Endodermal cell (in vitro differentiated cells): Measurements from ENCODE around the gene LRP2. TPM values are rescaled to one million over a fixed set of nuclear protein-coding genes. Genes with fewer than 3 reads are reported as not detected.
"Not testable (repeated sequence)": the region's sequence is repeated elsewhere in the genome, so short reads cannot be mapped to it uniquely, and the experiment has no call there.

Source experiments
- DNase-seq: peaks from one replicate; pipeline ENCODE4 v3.0.0-alpha.2; 2017
- H3K27ac ChIP-seq: 2 replicates; pipeline ENCODE4 v1.5.1; 2013; ENCODE audit warnings: mild to moderate bottlenecking, low read depth, low read length, moderate library complexity
- H3K27me3 ChIP-seq: 2 replicates; pipeline ENCODE4 v1.6.1; 2013; ENCODE audit warnings: mild to moderate bottlenecking, low read length, moderate library complexity; ENCODE audit not compliant: insufficient read depth, control insufficient read depth, poor library complexity, severe bottlenecking
- H3K36me3 ChIP-seq: 2 replicates; pipeline ENCODE4 v1.7.0; 2013; ENCODE audit warnings: mild to moderate bottlenecking, low read length, moderate library complexity; ENCODE audit not compliant: control insufficient read depth, insufficient read depth
- H3K4me1 ChIP-seq: one replicate; pipeline ENCODE4 v1.7.0; 2013; ENCODE audit warnings: low read length; ENCODE audit not compliant: control insufficient read depth, insufficient read depth
- H3K4me3 ChIP-seq: 2 replicates; pipeline ENCODE4 v1.5.1; 2013; ENCODE audit warnings: mild to moderate bottlenecking, low read length, moderate library complexity
- H3K9ac ChIP-seq: 2 replicates; pipeline ENCODE4 v1.6.1; 2013; ENCODE audit warnings: mild to moderate bottlenecking, low read length, moderate library complexity; ENCODE audit not compliant: poor library complexity, severe bottlenecking; ENCODE audit errors: extremely low read depth
- H3K9me3 ChIP-seq: 2 replicates; pipeline ENCODE4 v1.6.1; 2013; ENCODE audit warnings: mild to moderate bottlenecking, low read length, moderate library complexity; ENCODE audit not compliant: control insufficient read depth
- H3K27ac Mint-ChIP-seq: 2 replicates; pipeline ENCODE4 v1.8.0; 2020; ENCODE audit warnings: mixed read lengths
- H3K27me3 Mint-ChIP-seq: 2 replicates; pipeline ENCODE4 v1.8.0; 2021; ENCODE audit warnings: mild to moderate bottlenecking, mixed read lengths; ENCODE audit not compliant: insufficient read depth
- H3K36me3 Mint-ChIP-seq: 2 replicates; pipeline ENCODE4 v1.8.0; 2020; ENCODE audit warnings: low read depth, mixed read lengths
- H3K4me1 Mint-ChIP-seq: 2 replicates; pipeline ENCODE4 v1.8.0; 2020; ENCODE audit warnings: mixed read lengths
- H3K4me3 Mint-ChIP-seq: 2 replicates; pipeline ENCODE4 v1.8.0; 2020; ENCODE audit warnings: mild to moderate bottlenecking, moderate library complexity, mixed read lengths
- H3K9me3 Mint-ChIP-seq: 2 replicates; pipeline ENCODE4 v1.8.0; 2020; ENCODE audit warnings: mild to moderate bottlenecking, mixed read lengths
- CTCF ChIP-seq: fragments of 200-600 bp; sonication (generic); conservative IDR thresholded peaks from 2 replicates; pipeline ENCODE4 v1.5.0; 2021; ENCODE audit warnings: antibody characterized with exemption, mild to moderate bottlenecking
- WGBS, 2 experiments: methylation state at CpG; one replicate each; pipeline versions ENCODE4 v1.1.5 to v1.1.7; 2013; ENCODE audit warnings: missing lambda C conversion rate in 2 of 2, mixed read lengths in 1 of 2; ENCODE audit not compliant: insufficient coverage in 1 of 2, insufficient read length in 1 of 2; 5-methylcytosine and 5-hydroxymethylcytosine counted together
- total RNA-seq, 2 donors: library from RNA; stranded (reverse); fragmentation: NEBNext Ultra II Directional in 1 of 2; extraction: Animal tissue kit (Norgen Biotek cat#: 25700) in 1 of 2; gene quantifications; 2 replicates in 1 of 2; 3 replicates in 1 of 2; pipeline ENCODE4 v1.2.1, GENCODE V29; 2021

The LRP2 gene
- total RNA-seq, 2 donors from 2014 or later, result 2.2 to 3.5 TPM

GRCh38 chr2:169315357-169315756, 47.0 kb downstream of the LRP2 start:
- no peak overlapping the region for H3K27ac Mint-ChIP-seq
- H3K36me3 Mint-ChIP-seq, result no peaks in the 10 kb centered on the region
- no peaks in the 10 kb centered on the region for H3K4me1 ChIP-seq
- no peak for TF ChIP-seq CTCF
- H3K4me3 ChIP-seq, result no peak overlapping the region
- H3K27ac ChIP-seq, result no peak overlapping the region
- H3K9me3 Mint-ChIP-seq, result no peaks in the 10 kb centered on the region
- no peaks in the 10 kb centered on the region for H3K27me3 ChIP-seq
- no peaks in the 10 kb centered on the region for H3K9me3 ChIP-seq
- H3K36me3 ChIP-seq, result no peaks in the 10 kb centered on the region
- 94 to 100% methylated on average over 3 of the region's 3 CpGs for WGBS, 2 experiments
- peaks cover 10% of the 10 kb centered on the region for H3K27me3 Mint-ChIP-seq
- no peak for DNase-seq
- H3K4me1 Mint-ChIP-seq, result no peaks in the 10 kb centered on the region
- no peak overlapping the region for H3K4me3 Mint-ChIP-seq
- no peak overlapping the region for H3K9ac ChIP-seq

- H3K27ac Mint-ChIP-seq, result not testable (repeated sequence)
Observed at GRCh38 chr2:169308349-169308748, 54.0 kb downstream of the LRP2 start.

GRCh38 chr2:169304689-169305088, 57.6 kb downstream of the LRP2 start:
- not testable (repeated sequence) for H3K36me3 Mint-ChIP-seq, H3K27me3 Mint-ChIP-seq, H3K4me3 Mint-ChIP-seq, H3K4me3 ChIP-seq, H3K27ac ChIP-seq, H3K27me3 ChIP-seq, H3K9ac ChIP-seq, DNase-seq, H3K9me3 ChIP-seq, H3K36me3 ChIP-seq, H3K27ac Mint-ChIP-seq, H3K9me3 Mint-ChIP-seq, H3K4me1 ChIP-seq
- H3K4me1 Mint-ChIP-seq, result peaks cover 21% of the 10 kb centered on the region
- WGBS, 2 experiments, result 97% methylated on average over 3 of the region's 4 CpGs; no CpG with 5 or more reads in 1 of the 2 experiments

More at GRCh38 chr2:169308349-169308748, 54.0 kb downstream of the LRP2 start:
- not testable (repeated sequence) for H3K4me1 ChIP-seq, H3K4me3 ChIP-seq, H3K9me3 Mint-ChIP-seq, H3K36me3 ChIP-seq, H3K9ac ChIP-seq, H3K36me3 Mint-ChIP-seq, DNase-seq, H3K4me3 Mint-ChIP-seq, H3K27me3 Mint-ChIP-seq, H3K27ac ChIP-seq, H3K27me3 ChIP-seq, H3K9me3 ChIP-seq, H3K4me1 Mint-ChIP-seq
- WGBS, 2 experiments, result 94 to 100% methylated on average over 3 to 5 of the region's 5 CpGs

- Histone ChIP-seq H3K27ac (no peak overlapping the region), H3K9me3 (no peaks in the 10 kb centered on the region), H3K27me3 (no peaks in the 10 kb centered on the region), H3K4me1 (peaks cover 3% of the 10 kb centered on the region), H3K4me3 (no peak overlapping the region), H3K9ac (no peak overlapping the region), H3K36me3 (no peaks in the 10 kb centered on the region)
- H3K4me3 Mint-ChIP-seq, result no peak overlapping the region
- H3K27me3 Mint-ChIP-seq, result peaks cover 2% of the 10 kb centered on the region
- no peak for TF ChIP-seq CTCF
- peaks cover 5% of the 10 kb centered on the region for H3K9me3 Mint-ChIP-seq
- H3K27ac Mint-ChIP-seq, result no peak overlapping the region
- no peak for DNase-seq
- WGBS, 2 experiments, result 81 to 87% methylated on average over 3 to 4 of the region's 4 CpGs
- H3K4me1 Mint-ChIP-seq, result peaks cover 28% of the 10 kb centered on the region
- H3K36me3 Mint-ChIP-seq, result no peaks in the 10 kb centered on the region
Observed at GRCh38 chr2:169303579-169304305, 58.6 kb downstream of the LRP2 start.
